Measurements from ENCODE around the gene CDK5R2.

The CDK5R2 gene

GRCh38 chr2:218962859-218963492 is 3.5 kb downstream of the CDK5R2 start:
- DNase-seq = peak; percentile 69

GRCh38 chr2:218963601-218964000 is 4.1 kb downstream of the CDK5R2 start:
- DNase-seq = no peak

- no peak for DNase-seq
These were observed 4.7 kb downstream of the CDK5R2 start for GRCh38 chr2:218964041-218964771.

- DNase-seq = no peak
These were observed 11.4 kb downstream of the CDK5R2 start for GRCh38 chr2:218970894-218971293.

GRCh38 chr2:218975060-218975777 is 15.8 kb downstream of the CDK5R2 start:
- DNase-seq = no peak

- peak; percentile 89 for DNase-seq
These were observed 20.6 kb downstream of the CDK5R2 start for GRCh38 chr2:218979846-218980734.

GRCh38 chr2:218980735-218981389 is 21.4 kb downstream of the CDK5R2 start:
- no peak for DNase-seq

GRCh38 chr2:218981390-218981880 is 22.0 kb downstream of the CDK5R2 start:
- DNase-seq = no peak

GRCh38 chr2:218981881-218982585 is 22.6 kb downstream of the CDK5R2 start:
- DNase-seq = peak; percentile 52

GRCh38 chr2:218982586-218983262 is 23.3 kb downstream of the CDK5R2 start:
- no peak for DNase-seq

- DNase-seq = no peak
These were observed 23.9 kb downstream of the CDK5R2 start for GRCh38 chr2:218983263-218983933.

GRCh38 chr2:218983934-218984238 is 24.4 kb downstream of the CDK5R2 start:
- no peak for DNase-seq

- DNase-seq = no peak
These were observed 25.0 kb downstream of the CDK5R2 start for GRCh38 chr2:218984239-218985020.

GRCh38 chr2:218985021-218985324 is 25.5 kb downstream of the CDK5R2 start, which contains the start of gene FEV:
FEV (minus strand) TSS chr2:218985184; CDS start chr2:218985075, 109 bp downstream.
- DNase-seq = no peak

- no peak for DNase-seq
These were observed 26.0 kb downstream of the CDK5R2 start for GRCh38 chr2:218985325-218986091.

- DNase-seq = no peak
These were observed 26.8 kb downstream of the CDK5R2 start for GRCh38 chr2:218986148-218986761.

- DNase-seq = no peak
These were observed 28.7 kb downstream of the CDK5R2 start for GRCh38 chr2:218988164-218988563.

- no peak for DNase-seq
These were observed 29.2 kb downstream of the CDK5R2 start for GRCh38 chr2:218988650-218989049.

All from stimulated activated CD4-positive, alpha-beta T cell treated with anti-CD3 and anti-CD28 coated beads, Interleukin-4, amount 100 ng/mL, for 1 hour (primary cell).